ENCODE measurements around the gene ITGB7. TPM values are rescaled to one million over a fixed set of nuclear protein-coding genes. Genes with fewer than 3 reads are reported as not detected.
A peak's percentile ranks its signal among the peaks of the same experiment; 100 is the strongest.

The ITGB7 gene
- total and polyA plus RNA-seq, 10 donors, result 23.9 to 75.5 (median 55.8) TPM

DNA sequence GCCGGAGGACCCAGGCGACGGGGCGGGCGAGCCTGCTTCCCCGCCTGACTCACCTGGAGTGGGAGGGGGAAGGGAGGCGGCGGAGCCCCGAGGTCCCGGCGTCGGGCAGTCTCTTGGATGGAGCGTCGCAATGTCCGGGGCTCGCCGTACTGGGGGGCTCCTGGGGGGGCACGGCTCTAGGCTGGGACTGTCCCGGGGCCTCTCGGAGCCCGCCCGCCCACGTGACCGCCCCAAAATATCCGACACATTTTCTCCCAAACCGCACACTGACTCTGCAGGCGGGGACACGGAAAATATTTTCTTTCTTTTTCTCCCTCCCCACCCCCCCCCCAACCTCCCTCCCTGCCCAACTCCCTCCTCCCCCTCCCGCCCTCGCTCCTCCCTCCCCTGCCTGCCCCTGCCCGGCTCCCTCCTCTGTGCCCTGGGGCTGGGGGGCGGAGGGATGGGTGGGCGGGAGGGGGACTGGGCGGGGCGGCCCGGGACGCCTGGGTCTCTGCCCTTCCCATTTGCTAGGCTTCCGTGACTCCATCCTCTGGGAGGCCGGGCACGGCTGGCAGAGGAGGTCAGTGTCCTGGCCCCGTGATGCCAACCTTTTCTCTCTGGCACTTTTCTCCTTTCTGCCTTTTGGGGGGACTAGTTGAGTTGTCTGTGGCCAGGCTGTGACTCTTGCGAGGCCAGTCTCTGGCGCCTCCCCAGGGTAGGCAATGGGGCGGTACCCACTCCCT lies 25.0 kb upstream of the ITGB7 start, which contains the start of gene RARG:
TSS of gene RARG (minus strand) at position 289 of the 725 bp plus-strand sequence. CDS start 4,664 bp downstream, outside the sequence.
- H3K4me1 ChIP-seq, result peaks cover 17 to 60% (median 41%) of the 10 kb centered on the region in 6 donors
- H3K36me3 ChIP-seq, result no peaks in the 10 kb centered on the region
- no peaks in the 10 kb centered on the region for H3K9me3 ChIP-seq
- peak in 2 of 3 donors; percentile 9 to 40 for TF ChIP-seq POLR2AphosphoS5 (IDR thresholded peaks at IDR 0.05)
- TF ChIP-seq POLR2A (IDR thresholded peaks at IDR 0.05), result no peak
- no peak for TF ChIP-seq CTCF (IDR thresholded peaks at IDR 0.05 in 8 of 11, conservative IDR thresholded peaks at IDR 0.05 in 3 of 11)
- intact Hi-C loops (cut with DNase I; ENCODE audit: low total_unique reads), result no loop called here
- H3K4me3 ChIP-seq, result peak within 1 kb of the TSS; percentile 39 to 82 (median 53)
- peak; percentile 86 for DNase-seq
- peaks cover 0 to 42% (median 0%) of the 10 kb centered on the region in 7 donors for H3K27me3 ChIP-seq (replicated peaks in 1 of 7)
- 0 to 2% (median 1%) methylated on average over 29 to 44 of the region's 44 CpGs for WGBS, 5 donors
- H3K27ac ChIP-seq, result peak within 1 kb of the TSS; percentile 27 to 85 (median 69)

DNA sequence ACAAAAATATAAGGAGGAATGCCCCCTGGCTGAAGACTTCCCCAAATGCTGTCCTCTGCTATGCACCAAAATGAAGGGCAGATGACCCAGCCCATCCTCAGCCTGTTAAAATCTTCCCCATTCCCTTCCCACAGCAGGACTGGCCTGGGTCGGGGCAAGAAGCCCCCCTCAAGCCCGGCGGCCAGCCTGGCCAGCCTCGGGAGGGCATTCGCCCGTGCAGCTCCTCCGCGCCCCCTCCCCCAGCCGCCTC lies 24.5 kb upstream of the ITGB7 start:
- Histone ChIP-seq H3K9me3 (no peaks in the 10 kb centered on the region), H3K4me1 (peaks cover 17 to 56% (median 37%) of the 10 kb centered on the region in 6 donors), H3K27me3 (replicated peaks in 1 of 7) (peaks cover 0 to 42% (median 0%) of the 10 kb centered on the region in 7 donors), H3K36me3 (no peaks in the 10 kb centered on the region), H3K4me3 (peak overlapping the region; percentile 39 to 82 (median 53)), H3K27ac (peak overlapping the region; percentile 27 to 85 (median 69))
- DNase-seq, result no peak
- WGBS, 5 donors, result 0 to 6% (median 4%) methylated on average over 3 to 9 of the region's 9 CpGs
- no peak for TF ChIP-seq POLR2A (IDR thresholded peaks at IDR 0.05)
- TF ChIP-seq POLR2AphosphoS5 (IDR thresholded peaks at IDR 0.05), result no peak
- intact Hi-C loops (cut with DNase I; ENCODE audit: low total_unique reads), result no loop called here

GRCh38 chr12:53230108-53230845 lies 23.2 kb upstream of the ITGB7 start:
- peak overlapping the region in 1 of 8 donors; percentile 85 for H3K27ac ChIP-seq
- H3K4me3 ChIP-seq, result no peak overlapping the region
- intact Hi-C loops (cut with DNase I; ENCODE audit: low total_unique reads), result no loop called here

DNA sequence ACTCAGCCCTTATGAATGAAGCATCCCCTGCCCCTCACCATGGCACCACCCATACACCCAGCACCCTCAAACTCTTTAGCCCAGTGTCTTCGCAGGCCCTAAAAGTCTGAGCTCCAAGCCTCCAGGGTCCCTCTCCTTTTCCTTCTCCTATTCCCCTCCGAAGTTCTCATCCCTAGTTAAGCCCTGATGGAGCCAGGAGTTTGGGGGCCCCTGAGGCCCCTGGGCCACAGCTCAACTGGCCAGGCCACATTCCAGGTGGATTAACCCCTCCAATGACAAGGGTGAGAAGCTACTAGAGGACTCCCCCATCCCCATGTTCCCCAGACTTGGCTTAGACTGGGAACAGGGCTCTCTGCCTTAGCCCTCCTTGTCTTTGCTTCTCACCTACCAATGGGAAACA lies 22.4 kb upstream of the ITGB7 start:
- no peak for TF ChIP-seq CTCF (IDR thresholded peaks at IDR 0.05 in 8 of 11, conservative IDR thresholded peaks at IDR 0.05 in 3 of 11)
- TF ChIP-seq POLR2A (IDR thresholded peaks at IDR 0.05), result no peak
- no peak for TF ChIP-seq POLR2AphosphoS5 (IDR thresholded peaks at IDR 0.05)
- WGBS, 5 donors, result 88 to 97% (median 91%) methylated on average over 2 of the region's 2 CpGs
- intact Hi-C loops (cut with DNase I; ENCODE audit: low total_unique reads), result no loop called here
- no peaks in the 10 kb centered on the region for H3K9me3 ChIP-seq
- peak overlapping the region in 1 of 8 donors; percentile 4 for H3K27ac ChIP-seq
- peaks cover 0 to 32% (median 0%) of the 10 kb centered on the region in 7 donors for H3K27me3 ChIP-seq (replicated peaks in 1 of 7)
- no peak overlapping the region for H3K4me3 ChIP-seq
- no peaks in the 10 kb centered on the region for H3K36me3 ChIP-seq
- peaks cover 17 to 48% (median 33%) of the 10 kb centered on the region in 6 donors for H3K4me1 ChIP-seq
- peak; percentile 29 for DNase-seq

More at GRCh38 chr12:53230108-53230845, 23.2 kb upstream of the ITGB7 start:
- DNase-seq, result peak; percentile 61
- Histone ChIP-seq H3K36me3 (no peaks in the 10 kb centered on the region), H3K4me1 (peaks cover 17 to 46% (median 29%) of the 10 kb centered on the region in 6 donors), H3K27me3 (replicated peaks in 1 of 7) (peaks cover 0 to 40% (median 0%) of the 10 kb centered on the region in 7 donors), H3K9me3 (no peaks in the 10 kb centered on the region)
- WGBS, 5 donors, result 85 to 91% (median 88%) methylated on average over 8 to 10 of the region's 10 CpGs
- TF ChIP-seq CTCF (IDR thresholded peaks at IDR 0.05 in 8 of 11, conservative IDR thresholded peaks at IDR 0.05 in 3 of 11) (no peak), POLR2A (IDR thresholded peaks at IDR 0.05) (no peak)
